Panc1 (cell line): Measurements from ENCODE around the gene HDAC6. TPM values are rescaled to one million over a fixed set of nuclear protein-coding genes. Genes with fewer than 3 reads are reported as not detected.

Experiments
- ATAC-seq: fragments of 200-7000 bp; cut with Tn5 transposase; 2 replicates; pipeline ENCODE4 v1.9.1; 2020; ENCODE audit warnings: mild to moderate bottlenecking, moderate library complexity
- BruUV-seq: library from RNA; stranded (reverse); fragments of 400-500 nt; replicated peaks from 2 replicates; lab custom pipeline; 2021; lab: Mats Ljungman, UMichigan
- CTCF ChIA-PET: fragments of 300-600 bp; sonication (Branson Sonifier 250); formaldehyde crosslinking; loops from one replicate; lab custom pipeline; 2022; ENCODE audit warnings: antibody characterized with exemption; lab: Charles Lee
- POLR2A ChIA-PET: fragments of 300-600 bp; sonication (Branson Sonifier 250); formaldehyde crosslinking; loops from one replicate; lab custom pipeline; 2022; ENCODE audit warnings: antibody characterized with exemption; lab: Charles Lee
- DNase-seq: peaks from one replicate; pipeline ENCODE4 v3.0.0-alpha.2; 2010; ENCODE audit warnings: low read depth, low spot score
- H3K27ac ChIP-seq: 2 replicates; pipeline ENCODE4 v1.5.1; 2011; ENCODE audit warnings: mild to moderate bottlenecking, low read length, inconsistent platforms
- H3K27me3 ChIP-seq: fragments of 200-500 bp; sonication (Bioruptor generic); 2 replicates; pipeline ENCODE4 v1.6.0; 2014; ENCODE audit warnings: low read length, inconsistent platforms; ENCODE audit not compliant: control insufficient read depth, insufficient read depth
- H3K36me3 ChIP-seq: fragments of 200-500 bp; sonication (Bioruptor generic); 2 replicates; pipeline ENCODE4 v1.5.1; 2014; ENCODE audit warnings: inconsistent platforms, mild to moderate bottlenecking, low read length, moderate library complexity; ENCODE audit not compliant: control insufficient read depth, insufficient read depth
- H3K4me1 ChIP-seq: 2 replicates; pipeline ENCODE4 v1.5.1; 2011; ENCODE audit warnings: inconsistent platforms, mild to moderate bottlenecking, low read length, moderate library complexity; ENCODE audit not compliant: control insufficient read depth, insufficient read depth
- H3K4me3 ChIP-seq, 2 experiments: 2 replicates each; pipeline ENCODE4 v1.5.1; 2011 to 2012; ENCODE audit warnings: low read depth in 2 of 2, low read length in 2 of 2, mild to moderate bottlenecking in 2 of 2, inconsistent platforms in 1 of 2, moderate library complexity in 1 of 2
- H3K9me3 ChIP-seq: fragments of 200-500 bp; sonication (Bioruptor generic); 2 replicates; pipeline ENCODE4 v1.5.1; 2014; ENCODE audit warnings: low read depth, mild to moderate bottlenecking, inconsistent platforms, low read length, moderate library complexity; ENCODE audit not compliant: control insufficient read depth, insufficient read depth
- POLR2AphosphoS5 ChIP-seq: IDR thresholded peaks from 2 replicates; pipeline ENCODE4 v1.6.1; 2012; ENCODE audit warnings: mild to moderate bottlenecking, low read depth, low read length, moderate library complexity
- REST ChIP-seq, 2 experiments: IDR thresholded peaks; 2 replicates each; pipeline ENCODE4 v1.6.1; 2011 to 2012; ENCODE audit warnings: low read depth in 2 of 2, control low read depth in 1 of 2, low read length in 1 of 2, mild to moderate bottlenecking in 1 of 2, moderate library complexity in 1 of 2; ENCODE audit not compliant: insufficient read depth in 1 of 2
- SIN3A ChIP-seq: IDR thresholded peaks from 2 replicates; pipeline ENCODE4 v1.6.1; 2012; ENCODE audit warnings: low read depth, mild to moderate bottlenecking, low read length, moderate library complexity, borderline replicate concordance; ENCODE audit not compliant: insufficient read depth
- TCF7L2 ChIP-seq: IDR thresholded peaks from 2 replicates; pipeline ENCODE4 v1.6.1; 2011; ENCODE audit warnings: mild to moderate bottlenecking, low read depth, low read length, inconsistent platforms
- in situ Hi-C: cut with HindIII; loops from 2 replicates; pipeline ENCODE4 v1.10.0; 2016; ENCODE audit warnings: low sequenced_read_pairs, low pct_unique_long_range_greater_than_20kb
- intact Hi-C: fragments of 100-400 bp; cut with micrococcal nuclease; formaldehyde crosslinking; loops from one replicate; pipeline ENCODE4 v1.10.0; 2022; ENCODE audit not compliant: unreplicated experiment
- total RNA-seq: library from RNA; stranded (reverse); gene quantifications from one replicate; pipeline ENCODE4 v1.2.1, GENCODE V29; 2021; ENCODE audit not compliant: unreplicated experiment
- TF ChIP-seq, protein P1 (sequence below): fragments of 450-650 bp; IDR thresholded peaks from 2 replicates; pipeline ENCODE4 v1.5.1; 2017; ENCODE audit warnings: mild to moderate bottlenecking

Gene HDAC6
- total RNA-seq, 1 experiment from 2014 or later: 97.1 TPM

GRCh38 chrX:48826135-48826875 is 24.4 kb downstream of the HDAC6 start, which contains the start of gene ERAS:
TSS of gene ERAS (plus strand) at chrX:48826513. CDS start at chrX:48829124, 2,611 bp downstream.
- H3K27ac ChIP-seq: no peak within 1 kb of the TSS
- ATAC-seq (no peak), DNase-seq (no peak)
- no TSS peak for BruUV-seq
- in situ Hi-C loops (no loop called here), intact Hi-C loops (no loop called here)
- ChIA-PET CTCF (no interaction called here), POLR2A (no interaction called here)
- TF ChIP-seq, protein P1, sequence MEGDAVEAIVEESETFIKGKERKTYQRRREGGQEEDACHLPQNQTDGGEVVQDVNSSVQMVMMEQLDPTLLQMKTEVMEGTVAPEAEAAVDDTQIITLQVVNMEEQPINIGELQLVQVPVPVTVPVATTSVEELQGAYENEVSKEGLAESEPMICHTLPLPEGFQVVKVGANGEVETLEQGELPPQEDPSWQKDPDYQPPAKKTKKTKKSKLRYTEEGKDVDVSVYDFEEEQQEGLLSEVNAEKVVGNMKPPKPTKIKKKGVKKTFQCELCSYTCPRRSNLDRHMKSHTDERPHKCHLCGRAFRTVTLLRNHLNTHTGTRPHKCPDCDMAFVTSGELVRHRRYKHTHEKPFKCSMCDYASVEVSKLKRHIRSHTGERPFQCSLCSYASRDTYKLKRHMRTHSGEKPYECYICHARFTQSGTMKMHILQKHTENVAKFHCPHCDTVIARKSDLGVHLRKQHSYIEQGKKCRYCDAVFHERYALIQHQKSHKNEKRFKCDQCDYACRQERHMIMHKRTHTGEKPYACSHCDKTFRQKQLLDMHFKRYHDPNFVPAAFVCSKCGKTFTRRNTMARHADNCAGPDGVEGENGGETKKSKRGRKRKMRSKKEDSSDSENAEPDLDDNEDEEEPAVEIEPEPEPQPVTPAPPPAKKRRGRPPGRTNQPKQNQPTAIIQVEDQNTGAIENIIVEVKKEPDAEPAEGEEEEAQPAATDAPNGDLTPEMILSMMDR: no peak
- TF ChIP-seq SIN3A (no peak), POLR2AphosphoS5 (no peak), REST (IDR thresholded peaks at IDR 0.05; ENCODE audit: insufficient read depth in 1 of 2, low read depth in 2 of 2, low read length in 1 of 2) (no peak), TCF7L2 (no peak)
- no peaks in the 10 kb centered on the region for H3K9me3 ChIP-seq
- no peaks in the 10 kb centered on the region for H3K4me1 ChIP-seq
- no peak within 1 kb of the TSS for H3K4me3 ChIP-seq
- no peaks in the 10 kb centered on the region for H3K27me3 ChIP-seq
- no peaks in the 10 kb centered on the region; the same call in 1 of the 2 replicates for H3K36me3 ChIP-seq

- in situ Hi-C loops: no loop called here
- H3K9me3 ChIP-seq: no peaks in the 10 kb centered on the region
- ChIA-PET CTCF (no interaction called here), POLR2A (no interaction called here)
- H3K27me3 ChIP-seq: no peaks in the 10 kb centered on the region
- DNase-seq (no peak), ATAC-seq (no peak)
- TF ChIP-seq POLR2AphosphoS5 (no peak), REST (IDR thresholded peaks at IDR 0.05; ENCODE audit: insufficient read depth in 1 of 2, low read depth in 2 of 2, low read length in 1 of 2) (no peak), SIN3A (no peak), TCF7L2 (no peak)
- TF ChIP-seq, protein P1: no peak
- no TSS peak for BruUV-seq
- intact Hi-C loops: no loop called here
- no peak overlapping the region for H3K27ac ChIP-seq
- no peak overlapping the region for H3K4me3 ChIP-seq
- H3K36me3 ChIP-seq: no peaks in the 10 kb centered on the region; the same call in 1 of the 2 replicates
- H3K4me1 ChIP-seq: no peaks in the 10 kb centered on the region
Measured at GRCh38 chrX:48826876-48827653, 25.2 kb downstream of the HDAC6 start.
